ENCODE results near the gene BCL2L12.

GRCh38 chr19:49666120-49666444 lies 349 bp downstream of the BCL2L12 start:
- TF ChIP-seq CTCF (IDR thresholded peaks at IDR 0.05) (no peak), POLR2A (IDR thresholded peaks at IDR 0.05) (no peak), EP300 (IDR thresholded peaks at IDR 0.05) (no peak)

Data from ovary (tissue), 3 donors.